ACC112 (cell line): ENCODE data around the gene JARID2.

ENCODE experiments used
- H2AFZ ChIP-seq: fragments of 200-600 bp; sonication (generic); one replicate; pipeline ENCODE4 v1.6.0; 2017; ENCODE audit warnings: antibody characterized with exemption, low read length; ENCODE audit not compliant: unreplicated experiment
- H3K27ac ChIP-seq: fragments of 200-600 bp; sonication (generic); 2 replicates; pipeline ENCODE4 v1.5.1; 2014; ENCODE audit warnings: low read depth, mild to moderate bottlenecking, antibody characterized with exemption, low read length, moderate library complexity
- H3K27me3 ChIP-seq: fragments of 200-600 bp; sonication (generic); 2 replicates; pipeline ENCODE4 v1.6.1; 2014; ENCODE audit warnings: mild to moderate bottlenecking, antibody characterized with exemption, low read length, moderate library complexity, mixed read lengths; ENCODE audit not compliant: insufficient read depth
- H3K36me3 ChIP-seq: fragments of 200-600 bp; sonication (generic); 2 replicates; pipeline ENCODE4 v1.6.1; 2016; ENCODE audit warnings: mild to moderate bottlenecking, antibody characterized with exemption, low read length, moderate library complexity, mixed read lengths; ENCODE audit not compliant: insufficient read depth
- H3K4me1 ChIP-seq: fragments of 200-600 bp; sonication (generic); one replicate; pipeline ENCODE4 v1.6.1; 2016; ENCODE audit warnings: low read length, mixed read lengths; ENCODE audit not compliant: insufficient read depth, unreplicated experiment, control insufficient read depth
- H3K4me3 ChIP-seq: fragments of 200-600 bp; sonication (generic); 2 replicates; pipeline ENCODE4 v1.5.1; 2014; ENCODE audit warnings: mild to moderate bottlenecking, low read depth, low read length
- H3K79me2 ChIP-seq: fragments of 200-600 bp; sonication (generic); one replicate; pipeline ENCODE4 v1.6.0; 2016; ENCODE audit warnings: low read length; ENCODE audit not compliant: control insufficient read depth, unreplicated experiment, insufficient read depth

The JARID2 gene

GRCh38 chr6:15359335-15359862 lies 113.5 kb downstream of the JARID2 start:
- H3K27ac ChIP-seq = no peak overlapping the region
- no peak overlapping the region for H2AFZ ChIP-seq
- no peak overlapping the region for H3K4me3 ChIP-seq
- no peaks in the 10 kb centered on the region for H3K27me3 ChIP-seq
- H3K36me3 ChIP-seq = no peaks in the 10 kb centered on the region
- H3K4me1 ChIP-seq = peaks cover under 1% of the 10 kb centered on the region
- H3K79me2 ChIP-seq = peaks cover 43% of the 10 kb centered on the region

- peaks cover 46% of the 10 kb centered on the region for H3K79me2 ChIP-seq
- H2AFZ ChIP-seq = no peak overlapping the region
- H3K36me3 ChIP-seq = no peaks in the 10 kb centered on the region
- H3K27ac ChIP-seq = no peak overlapping the region
- peaks cover 3% of the 10 kb centered on the region for H3K4me1 ChIP-seq
- H3K4me3 ChIP-seq = no peak overlapping the region
- no peaks in the 10 kb centered on the region for H3K27me3 ChIP-seq
Observed at GRCh38 chr6:15360300-15360699, 114.4 kb downstream of the JARID2 start.

GRCh38 chr6:15361197-15361596 lies 115.3 kb downstream of the JARID2 start:
- no peak overlapping the region for H2AFZ ChIP-seq
- no peaks in the 10 kb centered on the region for H3K27me3 ChIP-seq
- H3K79me2 ChIP-seq = peaks cover 46% of the 10 kb centered on the region
- H3K4me1 ChIP-seq = peaks cover 3% of the 10 kb centered on the region
- no peak overlapping the region for H3K27ac ChIP-seq
- H3K36me3 ChIP-seq = no peaks in the 10 kb centered on the region
- H3K4me3 ChIP-seq = no peak overlapping the region

GRCh38 chr6:15362274-15363160 lies 116.6 kb downstream of the JARID2 start:
- Histone ChIP-seq H3K27me3 (no peaks in the 10 kb centered on the region), H3K4me1 (peaks cover 3% of the 10 kb centered on the region), H2AFZ (no peak overlapping the region), H3K36me3 (no peaks in the 10 kb centered on the region), H3K79me2 (peaks cover 48% of the 10 kb centered on the region), H3K4me3 (no peak overlapping the region), H3K27ac (no peak overlapping the region)

- no peak overlapping the region for H3K4me3 ChIP-seq
- H3K79me2 ChIP-seq = peaks cover 48% of the 10 kb centered on the region
- no peaks in the 10 kb centered on the region for H3K27me3 ChIP-seq
- peaks cover 3% of the 10 kb centered on the region for H3K4me1 ChIP-seq
- H3K36me3 ChIP-seq = no peaks in the 10 kb centered on the region
- no peak overlapping the region for H3K27ac ChIP-seq
- H2AFZ ChIP-seq = no peak overlapping the region
Observed at GRCh38 chr6:15363164-15363522, 117.3 kb downstream of the JARID2 start.

GRCh38 chr6:15363523-15364400 lies 117.9 kb downstream of the JARID2 start:
- Histone ChIP-seq H3K4me3 (no peak overlapping the region), H3K27ac (no peak overlapping the region), H3K4me1 (peaks cover 3% of the 10 kb centered on the region), H3K79me2 (peaks cover 44% of the 10 kb centered on the region), H2AFZ (no peak overlapping the region), H3K27me3 (no peaks in the 10 kb centered on the region), H3K36me3 (no peaks in the 10 kb centered on the region)

- Histone ChIP-seq H3K36me3 (no peaks in the 10 kb centered on the region), H3K27ac (no peak overlapping the region), H3K79me2 (peaks cover 37% of the 10 kb centered on the region), H2AFZ (no peak overlapping the region), H3K4me1 (peaks cover 3% of the 10 kb centered on the region), H3K4me3 (no peak overlapping the region), H3K27me3 (no peaks in the 10 kb centered on the region)
Observed at GRCh38 chr6:15364401-15365037, 118.7 kb downstream of the JARID2 start.

GRCh38 chr6:15365273-15365687 lies 119.4 kb downstream of the JARID2 start:
- Histone ChIP-seq H3K27ac (no peak overlapping the region), H3K36me3 (no peaks in the 10 kb centered on the region)

GRCh38 chr6:15366003-15366535 lies 120.2 kb downstream of the JARID2 start:
- Histone ChIP-seq H3K4me1 (peaks cover 3% of the 10 kb centered on the region), H3K36me3 (no peaks in the 10 kb centered on the region), H3K4me3 (no peak overlapping the region), H3K27ac (no peak overlapping the region), H3K27me3 (no peaks in the 10 kb centered on the region), H3K79me2 (peaks cover 38% of the 10 kb centered on the region), H2AFZ (no peak overlapping the region)

More at GRCh38 chr6:15365273-15365687, 119.4 kb downstream of the JARID2 start:
- no peaks in the 10 kb centered on the region for H3K27me3 ChIP-seq
- H3K79me2 ChIP-seq = peaks cover 38% of the 10 kb centered on the region
- H3K4me1 ChIP-seq = peaks cover 3% of the 10 kb centered on the region
- no peak overlapping the region for H3K4me3 ChIP-seq
- H2AFZ ChIP-seq = no peak overlapping the region

- Histone ChIP-seq H3K27me3 (no peaks in the 10 kb centered on the region), H3K4me1 (peaks cover 3% of the 10 kb centered on the region), H2AFZ (no peak overlapping the region)
Observed at GRCh38 chr6:15366879-15367278, 121.0 kb downstream of the JARID2 start.

More at GRCh38 chr6:15366879-15367278, 121.0 kb downstream of the JARID2 start:
- Histone ChIP-seq H3K36me3 (no peaks in the 10 kb centered on the region), H3K4me3 (no peak overlapping the region), H3K79me2 (peaks cover 41% of the 10 kb centered on the region), H3K27ac (no peak overlapping the region)
